ENCODE measurements around the gene RFC2. TPM values are rescaled to one million over a fixed set of nuclear protein-coding genes. Genes with fewer than 3 reads are reported as not detected.
"Not testable (repeated sequence)": the region's sequence is repeated elsewhere in the genome, so short reads cannot be mapped to it uniquely, and the experiment has no call there.

Gene RFC2
- total RNA-seq, 1 experiment from 2014 or later, result 77.1 TPM

GRCh38 chr7:74269757-74270277, 15.6 kb upstream of the RFC2 start:
- Histone ChIP-seq H3K9me3 (replicated peaks) (no peaks in the 10 kb centered on the region), H3K4me1 (replicated peaks) (peaks cover 41% of the 10 kb centered on the region), H3K36me3 (no peaks in the 10 kb centered on the region), H3K4me3 (peak overlapping the region; percentile 30), H3K27me3 (replicated peaks) (no peaks in the 10 kb centered on the region), H3K27ac (no peak overlapping the region)
- DNase-seq (ENCODE audit: low read depth in 1 of 2, low spot score in 2 of 2), result peak; percentile 33 to 62

GRCh38 chr7:74267756-74268565, 13.8 kb upstream of the RFC2 start:
- no peaks in the 10 kb centered on the region for H3K9me3 ChIP-seq (replicated peaks)
- no peak overlapping the region for H3K4me3 ChIP-seq
- no peaks in the 10 kb centered on the region for H3K27me3 ChIP-seq (replicated peaks)
- peaks cover 31% of the 10 kb centered on the region for H3K4me1 ChIP-seq (replicated peaks)
- no peaks in the 10 kb centered on the region for H3K36me3 ChIP-seq
- no peak overlapping the region for H3K27ac ChIP-seq
- DNase-seq (ENCODE audit: low read depth in 1 of 2, low spot score in 2 of 2), result no peak

GRCh38 chr7:74266191-74266963, 12.2 kb upstream of the RFC2 start:
- no peaks in the 10 kb centered on the region for H3K9me3 ChIP-seq (replicated peaks)
- no peak overlapping the region for H3K4me3 ChIP-seq
- H3K27me3 ChIP-seq (replicated peaks), result no peaks in the 10 kb centered on the region
- peaks cover 24% of the 10 kb centered on the region for H3K4me1 ChIP-seq (replicated peaks)
- no peak overlapping the region for H3K27ac ChIP-seq
- no peak for DNase-seq (ENCODE audit: low read depth in 1 of 2, low spot score in 2 of 2)
- H3K36me3 ChIP-seq, result no peaks in the 10 kb centered on the region

- Histone ChIP-seq H3K4me1 (replicated peaks) (peaks cover 18% of the 10 kb centered on the region), H3K9me3 (replicated peaks) (no peaks in the 10 kb centered on the region), H3K36me3 (no peaks in the 10 kb centered on the region), H3K27ac (no peak overlapping the region), H3K27me3 (replicated peaks) (no peaks in the 10 kb centered on the region), H3K4me3 (no peak overlapping the region)
- no peak for DNase-seq (ENCODE audit: low read depth in 1 of 2, low spot score in 2 of 2)
Measured at GRCh38 chr7:74263399-74264120, 9.4 kb upstream of the RFC2 start.

- H3K27me3 ChIP-seq (replicated peaks), result no peaks in the 10 kb centered on the region
- H3K4me1 ChIP-seq (replicated peaks), result peaks cover 18% of the 10 kb centered on the region
- peak in 1 of 2 experiments; percentile 31 for DNase-seq (ENCODE audit: low read depth in 1 of 2, low spot score in 2 of 2)
- H3K27ac ChIP-seq, result no peak overlapping the region
- H3K36me3 ChIP-seq, result no peaks in the 10 kb centered on the region
- no peaks in the 10 kb centered on the region for H3K9me3 ChIP-seq (replicated peaks)
- no peak overlapping the region for H3K4me3 ChIP-seq
Measured at GRCh38 chr7:74262639-74263398, 8.6 kb upstream of the RFC2 start.

GRCh38 chr7:74258639-74259038, 4.4 kb upstream of the RFC2 start:
- H3K4me3 ChIP-seq, result no peak overlapping the region
- no peak for DNase-seq (ENCODE audit: low read depth in 1 of 2, low spot score in 2 of 2)
- no peaks in the 10 kb centered on the region for H3K27me3 ChIP-seq (replicated peaks)
- peaks cover 33% of the 10 kb centered on the region for H3K4me1 ChIP-seq (replicated peaks)
- H3K27ac ChIP-seq, result no peak overlapping the region
- H3K36me3 ChIP-seq, result 0 out of 2 replicates have a peak, but pooled peaks cover 3% of the 10 kb centered on the region
- H3K9me3 ChIP-seq (replicated peaks), result no peaks in the 10 kb centered on the region

- Histone ChIP-seq H3K36me3 (peaks cover 12% of the 10 kb centered on the region; the same call in 1 of the 2 replicates), H3K9me3 (replicated peaks) (no peaks in the 10 kb centered on the region), H3K27me3 (replicated peaks) (no peaks in the 10 kb centered on the region), H3K4me3 (no peak overlapping the region), H3K27ac (peak overlapping the region; percentile 11), H3K4me1 (replicated peaks) (peaks cover 27% of the 10 kb centered on the region)
- DNase-seq (ENCODE audit: low read depth in 1 of 2, low spot score in 2 of 2), result peak in 1 of 2 experiments; percentile 30
Measured at GRCh38 chr7:74256491-74257408, 2.6 kb upstream of the RFC2 start.

GRCh38 chr7:74255461-74255860, 1.3 kb upstream of the RFC2 start:
- H3K27ac ChIP-seq; DNase-seq (ENCODE audit: low read depth in 1 of 2, low spot score in 2 of 2); H3K9me3 ChIP-seq (replicated peaks); H3K4me3 ChIP-seq; H3K27me3 ChIP-seq (replicated peaks): not testable (repeated sequence)
- Histone ChIP-seq H3K4me1 (replicated peaks) (peaks cover 27% of the 10 kb centered on the region), H3K36me3 (peaks cover 22% of the 10 kb centered on the region)

- Histone ChIP-seq H3K27ac (peak overlapping the region; percentile 71), H3K36me3 (peaks cover 27% of the 10 kb centered on the region), H3K9me3 (replicated peaks) (no peaks in the 10 kb centered on the region), H3K4me3 (peak overlapping the region; percentile 61), H3K4me1 (replicated peaks) (peaks cover 27% of the 10 kb centered on the region), H3K27me3 (replicated peaks) (no peaks in the 10 kb centered on the region)
- DNase-seq (ENCODE audit: low read depth in 1 of 2, low spot score in 2 of 2), result no peak
Measured at GRCh38 chr7:74254858-74255379, 720 bp upstream of the RFC2 start.

GRCh38 chr7:74253835-74254128, 417 bp downstream of the RFC2 start:
- H3K4me3 ChIP-seq, result peak overlapping the region; percentile 61
- H3K27ac ChIP-seq, result peak overlapping the region; percentile 71
- no peak for DNase-seq (ENCODE audit: low read depth in 1 of 2, low spot score in 2 of 2)
- H3K9me3 ChIP-seq (replicated peaks), result no peaks in the 10 kb centered on the region
- peaks cover 38% of the 10 kb centered on the region for H3K36me3 ChIP-seq
- H3K4me1 ChIP-seq (replicated peaks), result peaks cover 27% of the 10 kb centered on the region
- H3K27me3 ChIP-seq (replicated peaks), result no peaks in the 10 kb centered on the region

GRCh38 chr7:74253331-74253730, 868 bp downstream of the RFC2 start:
- Histone ChIP-seq H3K4me1 (replicated peaks) (peaks cover 27% of the 10 kb centered on the region), H3K27ac (peak overlapping the region; percentile 71; the same call in 1 of the 2 replicates)
- DNase-seq (ENCODE audit: low read depth in 1 of 2, low spot score in 2 of 2), result no peak

GRCh38 chr7:74252893-74253292, 1.3 kb downstream of the RFC2 start:
- Histone ChIP-seq H3K27me3 (replicated peaks) (no peaks in the 10 kb centered on the region), H3K36me3 (peaks cover 46% of the 10 kb centered on the region), H3K9me3 (replicated peaks) (no peaks in the 10 kb centered on the region), H3K4me3 (no peak overlapping the region), H3K27ac (no peak overlapping the region), H3K4me1 (replicated peaks) (peaks cover 27% of the 10 kb centered on the region)
- no peak for DNase-seq (ENCODE audit: low read depth in 1 of 2, low spot score in 2 of 2)

More at GRCh38 chr7:74253331-74253730, 868 bp downstream of the RFC2 start:
- no peaks in the 10 kb centered on the region for H3K27me3 ChIP-seq (replicated peaks)
- no peaks in the 10 kb centered on the region for H3K9me3 ChIP-seq (replicated peaks)
- peak overlapping the region; percentile 61 for H3K4me3 ChIP-seq
- H3K36me3 ChIP-seq, result peaks cover 43% of the 10 kb centered on the region
